Esophagus muscularis mucosa (tissue), 4 donors: ENCODE data around the gene SPNS3.

Source experiments
- CTCF ChIP-seq, 3 experiments: fragments of 200-600 bp in 2 of 3; fragments of 450-650 bp in 1 of 3; sonication (generic) in 2 of 3; IDR thresholded peaks; one replicate each; pipeline ENCODE4 v1.5.1; 2017 to 2019; ENCODE audit warnings: antibody characterized with exemption in 3 of 3, mild to moderate bottlenecking in 2 of 3, moderate library complexity in 1 of 3
- EP300 ChIP-seq: sonication (generic); formaldehyde crosslinking; IDR thresholded peaks from one replicate; pipeline ENCODE4 v1.6.1; 2017; ENCODE audit warnings: antibody characterized with exemption
- POLR2A ChIP-seq: fragments of 450-650 bp; IDR thresholded peaks from one replicate; pipeline ENCODE4 v1.6.1; 2017; ENCODE audit warnings: antibody characterized with exemption, moderate library complexity, mild to moderate bottlenecking, low read depth

DNA sequence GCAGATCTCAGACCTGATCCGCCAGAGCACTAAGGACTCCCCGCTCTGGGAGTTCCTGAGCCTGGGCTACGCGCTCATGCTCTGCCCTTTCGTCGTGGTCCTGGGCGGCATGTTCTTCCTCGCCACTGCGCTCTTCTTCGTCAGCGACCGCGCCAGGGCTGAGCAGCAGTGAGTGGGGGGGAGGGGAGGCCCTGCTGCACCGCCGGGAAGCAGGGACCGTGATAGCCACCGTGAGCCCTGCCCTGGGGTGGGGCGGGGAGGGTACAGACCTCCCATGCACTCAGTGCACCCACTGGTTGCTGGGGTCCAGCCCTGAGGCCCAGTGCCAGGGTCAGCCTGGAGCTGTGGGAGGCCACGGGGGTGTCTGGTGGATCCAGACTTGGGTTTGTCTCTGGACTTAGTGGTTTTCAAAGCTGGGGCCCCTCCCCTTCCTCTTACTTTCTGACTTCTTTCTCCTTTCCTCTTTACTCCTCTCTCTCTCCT is 102.6 kb downstream of the SPNS3 start:
- no peak for TF ChIP-seq CTCF (IDR thresholded peaks at IDR 0.05)
- no peak for TF ChIP-seq POLR2A
- TF ChIP-seq EP300 = no peak
